LHCN-M2 (cell line): ENCODE results near the gene FCER1G. TPM values are rescaled to one million over a fixed set of nuclear protein-coding genes. Genes with fewer than 3 reads are reported as not detected.
A peak's percentile ranks its signal among the peaks of the same experiment; 100 is the strongest.

Source experiments
- DNase-seq: peaks from one replicate; pipeline ENCODE4 v3.0.0-alpha.2; 2012; ENCODE audit warnings: low read depth
- polyA plus RNA-seq: library from polyadenylated mRNA; unstranded; fragments of >200 nt; gene quantifications from one replicate; pipeline ENCODE4 v1.2.1, GENCODE V29; 2012; ENCODE audit warnings: missing spikeins
- total RNA-seq: library from RNA; depleted of rRNA; stranded (reverse); fragments of >200 nt; gene quantifications from 2 replicates; pipeline ENCODE4 v1.2.3, GENCODE V29; 2014; rRNA removed

FCER1G gene
- total RNA-seq: 0.86 and 1.2 TPM in 2 replicates
- polyA plus RNA-seq: 0.87 TPM

- no peak for DNase-seq
Measured at GRCh38 chr1:161215076-161215475, at the start of gene FCER1G. FCER1G (plus strand) TSS chr1:161215295; CDS start chr1:161215322, 27 bp downstream.

GRCh38 chr1:161165742-161166668 is 49.1 kb upstream of the FCER1G start, which contains the start of gene PPOX:
PPOX (plus strand) TSS chr1:161166426; CDS start chr1:161166848, 422 bp downstream.
- DNase-seq: peak; percentile 97

- DNase-seq: no peak
Measured at GRCh38 chr1:161166669-161167548, 48.2 kb upstream of the FCER1G start.

- DNase-seq: no peak
Measured at GRCh38 chr1:161168906-161169305, 46.2 kb upstream of the FCER1G start.

- DNase-seq: no peak
Measured at GRCh38 chr1:161171191-161171590, 43.9 kb upstream of the FCER1G start.

GRCh38 chr1:161171696-161172095 is 43.4 kb upstream of the FCER1G start:
- DNase-seq: no peak

- no peak for DNase-seq
Measured at GRCh38 chr1:161172349-161172748, 42.7 kb upstream of the FCER1G start.

GRCh38 chr1:161172776-161173376 is 42.2 kb upstream of the FCER1G start:
- DNase-seq: peak; percentile 92

- DNase-seq: no peak
Measured at GRCh38 chr1:161173711-161174110, 41.4 kb upstream of the FCER1G start.

- DNase-seq: no peak
Measured at GRCh38 chr1:161174911-161175310, 40.2 kb upstream of the FCER1G start.

GRCh38 chr1:161175771-161176453 is 39.2 kb upstream of the FCER1G start:
- DNase-seq: no peak

- DNase-seq: no peak
Measured at GRCh38 chr1:161176468-161177111, 38.5 kb upstream of the FCER1G start.

- peak; percentile 62 for DNase-seq
Measured at GRCh38 chr1:161177112-161177935, 37.8 kb upstream of the FCER1G start, which contains the start of gene B4GALT3. B4GALT3 (minus strand) TSS chr1:161177507; CDS start chr1:161176060, 1,447 bp downstream.

GRCh38 chr1:161177936-161178244 is 37.2 kb upstream of the FCER1G start:
- DNase-seq: no peak

GRCh38 chr1:161179698-161180097 is 35.4 kb upstream of the FCER1G start:
- DNase-seq: no peak

GRCh38 chr1:161180639-161181038 is 34.5 kb upstream of the FCER1G start:
- peak; percentile 55 for DNase-seq

- DNase-seq: peak; percentile 77
Measured at GRCh38 chr1:161182214-161182613, 32.9 kb upstream of the FCER1G start.

- peak; percentile 98 for DNase-seq
Measured at GRCh38 chr1:161185282-161185682, 29.8 kb upstream of the FCER1G start.

- no peak for DNase-seq
Measured at GRCh38 chr1:161185732-161186311, 29.3 kb upstream of the FCER1G start.
